ENCODE results near the gene MOG. TPM values are rescaled to one million over a fixed set of nuclear protein-coding genes. Genes with fewer than 3 reads are reported as not detected.

Gene MOG
- polyA plus RNA-seq, 1 of the 3 experiments (the other 2 are of a cell fraction): not detected

GRCh38 chr6:29624520-29624961 lies 32.4 kb upstream of the MOG start:
- H3K27ac ChIP-seq (ENCODE audit: low read depth in 2 of 2, low read length in 1 of 2): no peak overlapping the region
- WGBS (ENCODE audit: low lambda C conversion rate): 87% methylated on average over 3 of the region's 3 CpGs
- CTCF ChIA-PET: interaction anchor here (1.2 to 7.6 kb wide), 3 partner anchors 11 to 584 kb away, joined by 3 to 79 read pairs (median 4); no protein-coding TSS in a partner anchor

More at GRCh38 chr6:29624520-29624961, 32.4 kb upstream of the MOG start:
- TF ChIP-seq CHD2 (IDR thresholded peaks at IDR 0.05; ENCODE audit: low read length, partially characterized antibody) (no peak), RFX5 (IDR thresholded peaks at IDR 0.05; ENCODE audit: low read length) (no peak), TAF1 (IDR thresholded peaks at IDR 0.05; ENCODE audit: borderline replicate concordance, low read depth, low read length) (no peak), RAD21 (IDR thresholded peaks at IDR 0.05; ENCODE audit: low read length) (no peak), USF2 (IDR thresholded peaks at IDR 0.05; ENCODE audit: borderline replicate concordance, low read depth, low read length) (no peak), ELF1 (IDR thresholded peaks at IDR 0.05) (no peak), EP300 (IDR thresholded peaks at IDR 0.05; ENCODE audit: borderline replicate concordance in 1 of 2, low read depth in 1 of 2, low read length in 1 of 2) (no peak), YY1 (IDR thresholded peaks at IDR 0.05; ENCODE audit: low read depth) (no peak), SIN3A (IDR thresholded peaks at IDR 0.05; ENCODE audit: borderline replicate concordance, low read depth, low read length) (no peak), FOXJ3 (CRISPR knock-in tag; IDR thresholded peaks at IDR 0.05) (no peak), SMC3 (IDR thresholded peaks at IDR 0.05; ENCODE audit: low read depth, low read length) (no peak), EZH2phosphoT487 (IDR thresholded peaks at IDR 0.05; ENCODE audit: borderline replicate concordance, low read depth) (no peak), NRF1 (IDR thresholded peaks at IDR 0.05; ENCODE audit: low read depth, low read length) (no peak), POLR2AphosphoS5 (IDR thresholded peaks at IDR 0.05; ENCODE audit: low read depth, low read length) (no peak)
- TF ChIP-seq, protein P1, sequence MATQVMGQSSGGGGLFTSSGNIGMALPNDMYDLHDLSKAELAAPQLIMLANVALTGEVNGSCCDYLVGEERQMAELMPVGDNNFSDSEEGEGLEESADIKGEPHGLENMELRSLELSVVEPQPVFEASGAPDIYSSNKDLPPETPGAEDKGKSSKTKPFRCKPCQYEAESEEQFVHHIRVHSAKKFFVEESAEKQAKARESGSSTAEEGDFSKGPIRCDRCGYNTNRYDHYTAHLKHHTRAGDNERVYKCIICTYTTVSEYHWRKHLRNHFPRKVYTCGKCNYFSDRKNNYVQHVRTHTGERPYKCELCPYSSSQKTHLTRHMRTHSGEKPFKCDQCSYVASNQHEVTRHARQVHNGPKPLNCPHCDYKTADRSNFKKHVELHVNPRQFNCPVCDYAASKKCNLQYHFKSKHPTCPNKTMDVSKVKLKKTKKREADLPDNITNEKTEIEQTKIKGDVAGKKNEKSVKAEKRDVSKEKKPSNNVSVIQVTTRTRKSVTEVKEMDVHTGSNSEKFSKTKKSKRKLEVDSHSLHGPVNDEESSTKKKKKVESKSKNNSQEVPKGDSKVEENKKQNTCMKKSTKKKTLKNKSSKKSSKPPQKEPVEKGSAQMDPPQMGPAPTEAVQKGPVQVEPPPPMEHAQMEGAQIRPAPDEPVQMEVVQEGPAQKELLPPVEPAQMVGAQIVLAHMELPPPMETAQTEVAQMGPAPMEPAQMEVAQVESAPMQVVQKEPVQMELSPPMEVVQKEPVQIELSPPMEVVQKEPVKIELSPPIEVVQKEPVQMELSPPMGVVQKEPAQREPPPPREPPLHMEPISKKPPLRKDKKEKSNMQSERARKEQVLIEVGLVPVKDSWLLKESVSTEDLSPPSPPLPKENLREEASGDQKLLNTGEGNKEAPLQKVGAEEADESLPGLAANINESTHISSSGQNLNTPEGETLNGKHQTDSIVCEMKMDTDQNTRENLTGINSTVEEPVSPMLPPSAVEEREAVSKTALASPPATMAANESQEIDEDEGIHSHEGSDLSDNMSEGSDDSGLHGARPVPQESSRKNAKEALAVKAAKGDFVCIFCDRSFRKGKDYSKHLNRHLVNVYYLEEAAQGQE (IDR thresholded peaks at IDR 0.05; ENCODE audit: low read depth, low read length): no peak
- TF ChIP-seq, protein P2, sequence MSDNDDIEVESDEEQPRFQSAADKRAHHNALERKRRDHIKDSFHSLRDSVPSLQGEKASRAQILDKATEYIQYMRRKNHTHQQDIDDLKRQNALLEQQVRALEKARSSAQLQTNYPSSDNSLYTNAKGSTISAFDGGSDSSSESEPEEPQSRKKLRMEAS (IDR thresholded peaks at IDR 0.05; ENCODE audit: low read depth): no peak
- TF ChIP-seq, protein P3, sequence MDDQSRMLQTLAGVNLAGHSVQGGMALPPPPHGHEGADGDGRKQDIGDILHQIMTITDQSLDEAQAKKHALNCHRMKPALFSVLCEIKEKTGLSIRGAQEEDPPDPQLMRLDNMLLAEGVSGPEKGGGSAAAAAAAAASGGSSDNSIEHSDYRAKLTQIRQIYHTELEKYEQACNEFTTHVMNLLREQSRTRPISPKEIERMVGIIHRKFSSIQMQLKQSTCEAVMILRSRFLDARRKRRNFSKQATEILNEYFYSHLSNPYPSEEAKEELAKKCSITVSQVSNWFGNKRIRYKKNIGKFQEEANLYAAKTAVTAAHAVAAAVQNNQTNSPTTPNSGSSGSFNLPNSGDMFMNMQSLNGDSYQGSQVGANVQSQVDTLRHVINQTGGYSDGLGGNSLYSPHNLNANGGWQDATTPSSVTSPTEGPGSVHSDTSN (IDR thresholded peaks at IDR 0.05): no peak
- TF ChIP-seq, protein P4, sequence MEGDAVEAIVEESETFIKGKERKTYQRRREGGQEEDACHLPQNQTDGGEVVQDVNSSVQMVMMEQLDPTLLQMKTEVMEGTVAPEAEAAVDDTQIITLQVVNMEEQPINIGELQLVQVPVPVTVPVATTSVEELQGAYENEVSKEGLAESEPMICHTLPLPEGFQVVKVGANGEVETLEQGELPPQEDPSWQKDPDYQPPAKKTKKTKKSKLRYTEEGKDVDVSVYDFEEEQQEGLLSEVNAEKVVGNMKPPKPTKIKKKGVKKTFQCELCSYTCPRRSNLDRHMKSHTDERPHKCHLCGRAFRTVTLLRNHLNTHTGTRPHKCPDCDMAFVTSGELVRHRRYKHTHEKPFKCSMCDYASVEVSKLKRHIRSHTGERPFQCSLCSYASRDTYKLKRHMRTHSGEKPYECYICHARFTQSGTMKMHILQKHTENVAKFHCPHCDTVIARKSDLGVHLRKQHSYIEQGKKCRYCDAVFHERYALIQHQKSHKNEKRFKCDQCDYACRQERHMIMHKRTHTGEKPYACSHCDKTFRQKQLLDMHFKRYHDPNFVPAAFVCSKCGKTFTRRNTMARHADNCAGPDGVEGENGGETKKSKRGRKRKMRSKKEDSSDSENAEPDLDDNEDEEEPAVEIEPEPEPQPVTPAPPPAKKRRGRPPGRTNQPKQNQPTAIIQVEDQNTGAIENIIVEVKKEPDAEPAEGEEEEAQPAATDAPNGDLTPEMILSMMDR (IDR thresholded peaks at IDR 0.05): no peak
- Histone ChIP-seq H3K4me3 (ENCODE audit: low read depth in 2 of 2, low read length in 1 of 2) (no peak overlapping the region), H3K79me2 (ENCODE audit: insufficient read depth) (no peaks in the 10 kb centered on the region), H2AFZ (ENCODE audit: low read depth) (no peak overlapping the region), H3F3A (replicated peaks; ENCODE audit: insufficient read depth) (no peaks in the 10 kb centered on the region), H3K9me2 (no peaks in the 10 kb centered on the region), H4K20me1 (ENCODE audit: insufficient read depth) (no peaks in the 10 kb centered on the region), H3K9me3 (no peaks in the 10 kb centered on the region), H3K4me2 (no peak overlapping the region), H3K4me1 (ENCODE audit: control insufficient read depth in 1 of 2, insufficient read depth in 2 of 2, low read depth in 1 of 2, low read length in 1 of 2) (peaks cover 6 to 8% of the 10 kb centered on the region in 2 experiments; a peak in 2 of 4 replicates), H3K36me3 (replicated peaks in 1 of 2; ENCODE audit: control insufficient read depth in 1 of 2, insufficient read depth in 2 of 2, low read length in 1 of 2) (peaks cover 6 to 44% of the 10 kb centered on the region in 2 experiments), H3K9ac (no peak overlapping the region), H3K27me3 (ENCODE audit: insufficient read depth) (no peaks in the 10 kb centered on the region)
- POLR2A ChIA-PET: no interaction called here
- no peak for DNase-seq

Measured in SK-N-SH (cell line).